ENCODE data around the gene SCMH1. TPM values are rescaled to one million over a fixed set of nuclear protein-coding genes. Genes with fewer than 3 reads are reported as not detected.

The SCMH1 gene
- total RNA-seq, 1 experiment from 2014 or later = 19.4 TPM

DNA sequence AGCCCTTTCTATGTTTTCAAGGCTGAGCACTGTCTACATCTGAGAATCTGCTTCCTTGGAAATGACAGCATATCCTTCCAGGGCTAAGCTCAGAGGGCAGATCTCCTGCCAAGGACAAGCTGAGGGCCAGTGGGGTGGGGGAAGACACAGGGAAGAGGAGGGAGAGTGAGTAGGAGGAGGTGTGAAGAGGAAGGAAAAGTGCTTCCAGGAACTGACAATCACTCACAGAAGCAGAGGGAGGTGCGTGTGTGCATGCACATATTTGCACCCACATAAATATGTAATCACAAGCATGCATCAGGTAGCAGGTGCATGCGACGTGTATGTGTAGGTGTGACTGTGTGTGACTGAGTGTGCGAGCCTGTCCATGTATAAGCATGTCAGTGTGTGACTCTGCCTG is 43.7 kb upstream of the SCMH1 start:
- no peaks in the 10 kb centered on the region for H3K9me3 Mint-ChIP-seq
- ChIA-PET CTCF (interaction anchor here (1.3 to 3.6 kb wide), 4 partner anchors 28 to 137 kb away, joined by 6 to 37 read pairs (median 8); partner anchors contain the start of gene FOXO6), POLR2A (no interaction called here)
- DNase-seq (ENCODE audit: low spot score) (no peak), ATAC-seq (no peak)
- peaks cover 15% of the 10 kb centered on the region for H3K4me1 Mint-ChIP-seq
- H3K27me3 Mint-ChIP-seq (ENCODE audit: low read depth) = peaks cover 38% of the 10 kb centered on the region
- TF ChIP-seq, protein P1, sequence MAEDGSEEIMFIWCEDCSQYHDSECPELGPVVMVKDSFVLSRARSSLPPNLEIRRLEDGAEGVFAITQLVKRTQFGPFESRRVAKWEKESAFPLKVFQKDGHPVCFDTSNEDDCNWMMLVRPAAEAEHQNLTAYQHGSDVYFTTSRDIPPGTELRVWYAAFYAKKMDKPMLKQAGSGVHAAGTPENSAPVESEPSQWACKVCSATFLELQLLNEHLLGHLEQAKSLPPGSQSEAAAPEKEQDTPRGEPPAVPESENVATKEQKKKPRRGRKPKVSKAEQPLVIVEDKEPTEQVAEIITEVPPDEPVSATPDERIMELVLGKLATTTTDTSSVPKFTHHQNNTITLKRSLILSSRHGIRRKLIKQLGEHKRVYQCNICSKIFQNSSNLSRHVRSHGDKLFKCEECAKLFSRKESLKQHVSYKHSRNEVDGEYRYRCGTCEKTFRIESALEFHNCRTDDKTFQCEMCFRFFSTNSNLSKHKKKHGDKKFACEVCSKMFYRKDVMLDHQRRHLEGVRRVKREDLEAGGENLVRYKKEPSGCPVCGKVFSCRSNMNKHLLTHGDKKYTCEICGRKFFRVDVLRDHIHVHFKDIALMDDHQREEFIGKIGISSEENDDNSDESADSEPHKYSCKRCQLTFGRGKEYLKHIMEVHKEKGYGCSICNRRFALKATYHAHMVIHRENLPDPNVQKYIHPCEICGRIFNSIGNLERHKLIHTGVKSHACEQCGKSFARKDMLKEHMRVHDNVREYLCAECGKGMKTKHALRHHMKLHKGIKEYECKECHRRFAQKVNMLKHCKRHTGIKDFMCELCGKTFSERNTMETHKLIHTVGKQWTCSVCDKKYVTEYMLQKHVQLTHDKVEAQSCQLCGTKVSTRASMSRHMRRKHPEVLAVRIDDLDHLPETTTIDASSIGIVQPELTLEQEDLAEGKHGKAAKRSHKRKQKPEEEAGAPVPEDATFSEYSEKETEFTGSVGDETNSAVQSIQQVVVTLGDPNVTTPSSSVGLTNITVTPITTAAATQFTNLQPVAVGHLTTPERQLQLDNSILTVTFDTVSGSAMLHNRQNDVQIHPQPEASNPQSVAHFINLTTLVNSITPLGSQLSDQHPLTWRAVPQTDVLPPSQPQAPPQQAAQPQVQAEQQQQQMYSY (CRISPR knock-in tag; IDR thresholded peaks at IDR 0.05) = no peak
- no peak for TF ChIP-seq ZNF219 (CRISPR knock-in tag; IDR thresholded peaks at IDR 0.05; ENCODE audit: borderline replicate concordance)
- TF ChIP-seq ZNF121 (CRISPR knock-in tag; IDR thresholded peaks at IDR 0.05) = no peak
- TF ChIP-seq NFE2L1 (CRISPR knock-in tag; IDR thresholded peaks at IDR 0.05) = no peak
- no peak for TF ChIP-seq ATF2 (CRISPR knock-in tag; IDR thresholded peaks at IDR 0.05; ENCODE audit: borderline replicate concordance, low read depth)
- TF ChIP-seq NFATC4 (CRISPR knock-in tag; IDR thresholded peaks at IDR 0.05) = no peak
- no peak for TF ChIP-seq ZNF423 (CRISPR knock-in tag; IDR thresholded peaks at IDR 0.05)
- TF ChIP-seq NFYB (CRISPR knock-in tag; conservative IDR thresholded peaks at IDR 0.05; ENCODE audit: low read depth) = no peak
- no peak for TF ChIP-seq FOXK1 (CRISPR knock-in tag; IDR thresholded peaks at IDR 0.05)
- TF ChIP-seq FOXP4 (CRISPR knock-in tag; IDR thresholded peaks at IDR 0.05) = no peak
- TF ChIP-seq, protein P2, sequence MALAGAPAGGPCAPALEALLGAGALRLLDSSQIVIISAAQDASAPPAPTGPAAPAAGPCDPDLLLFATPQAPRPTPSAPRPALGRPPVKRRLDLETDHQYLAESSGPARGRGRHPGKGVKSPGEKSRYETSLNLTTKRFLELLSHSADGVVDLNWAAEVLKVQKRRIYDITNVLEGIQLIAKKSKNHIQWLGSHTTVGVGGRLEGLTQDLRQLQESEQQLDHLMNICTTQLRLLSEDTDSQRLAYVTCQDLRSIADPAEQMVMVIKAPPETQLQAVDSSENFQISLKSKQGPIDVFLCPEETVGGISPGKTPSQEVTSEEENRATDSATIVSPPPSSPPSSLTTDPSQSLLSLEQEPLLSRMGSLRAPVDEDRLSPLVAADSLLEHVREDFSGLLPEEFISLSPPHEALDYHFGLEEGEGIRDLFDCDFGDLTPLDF (CRISPR knock-in tag; IDR thresholded peaks at IDR 0.05) = no peak
- TF ChIP-seq, protein P3, sequence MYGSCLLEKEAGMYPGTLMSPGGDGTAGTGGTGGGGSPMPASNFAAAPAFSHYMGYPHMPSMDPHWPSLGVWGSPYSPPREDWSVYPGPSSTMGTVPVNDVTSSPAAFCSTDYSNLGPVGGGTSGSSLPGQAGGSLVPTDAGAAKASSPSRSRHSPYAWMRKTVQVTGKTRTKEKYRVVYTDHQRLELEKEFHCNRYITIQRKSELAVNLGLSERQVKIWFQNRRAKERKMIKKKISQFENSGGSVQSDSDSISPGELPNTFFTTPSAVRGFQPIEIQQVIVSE (CRISPR knock-in tag; IDR thresholded peaks at IDR 0.05; ENCODE audit: borderline replicate concordance) = no peak
- TF ChIP-seq USF2 (CRISPR knock-in tag; IDR thresholded peaks at IDR 0.05) = no peak
- TF ChIP-seq, protein P4, sequence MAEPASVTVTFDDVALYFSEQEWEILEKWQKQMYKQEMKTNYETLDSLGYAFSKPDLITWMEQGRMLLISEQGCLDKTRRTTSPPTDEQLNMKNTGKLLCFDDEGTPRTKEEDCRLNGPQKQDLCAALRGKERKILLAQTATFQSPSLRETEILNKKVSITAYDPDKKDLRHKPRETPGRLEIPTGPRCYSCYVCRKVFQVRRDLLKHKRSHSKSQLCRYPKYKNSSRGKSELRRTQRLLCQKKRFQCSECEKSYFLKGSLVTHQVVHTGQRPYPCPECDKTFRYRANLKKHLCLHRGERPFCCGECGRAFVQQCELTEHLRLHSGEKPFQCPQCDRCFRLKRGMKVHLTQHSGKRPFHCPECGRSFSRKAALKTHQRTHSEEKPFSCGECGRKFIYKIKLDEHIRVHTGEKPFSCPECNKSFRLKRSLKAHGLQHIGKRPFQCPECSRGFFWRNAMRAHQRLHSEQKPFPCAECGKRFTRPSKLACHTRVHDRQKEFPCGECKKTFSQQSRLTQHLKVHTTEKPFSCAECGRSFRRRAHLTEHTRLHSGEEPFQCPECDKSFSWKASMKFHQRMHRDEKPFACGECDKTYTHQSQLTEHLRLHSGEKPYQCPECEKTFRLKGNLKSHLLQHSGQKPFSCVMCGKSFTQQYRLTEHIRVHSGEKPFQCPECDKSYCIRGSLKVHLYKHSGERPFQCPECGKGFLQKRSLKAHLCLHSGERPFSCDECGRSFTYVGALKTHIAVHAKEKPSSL (CRISPR knock-in tag; conservative IDR thresholded peaks at IDR 0.05) = no peak
- TF ChIP-seq GTF2I (CRISPR knock-in tag; conservative IDR thresholded peaks at IDR 0.05) = no peak
- TF ChIP-seq ZMAT4 (CRISPR knock-in tag; IDR thresholded peaks at IDR 0.05) = no peak
- no peak for TF ChIP-seq SMAD3 (CRISPR knock-in tag; IDR thresholded peaks at IDR 0.05; ENCODE audit: borderline replicate concordance)
- no peak for TF ChIP-seq JAZF1 (CRISPR knock-in tag; IDR thresholded peaks at IDR 0.05)
- TF ChIP-seq, protein P5, sequence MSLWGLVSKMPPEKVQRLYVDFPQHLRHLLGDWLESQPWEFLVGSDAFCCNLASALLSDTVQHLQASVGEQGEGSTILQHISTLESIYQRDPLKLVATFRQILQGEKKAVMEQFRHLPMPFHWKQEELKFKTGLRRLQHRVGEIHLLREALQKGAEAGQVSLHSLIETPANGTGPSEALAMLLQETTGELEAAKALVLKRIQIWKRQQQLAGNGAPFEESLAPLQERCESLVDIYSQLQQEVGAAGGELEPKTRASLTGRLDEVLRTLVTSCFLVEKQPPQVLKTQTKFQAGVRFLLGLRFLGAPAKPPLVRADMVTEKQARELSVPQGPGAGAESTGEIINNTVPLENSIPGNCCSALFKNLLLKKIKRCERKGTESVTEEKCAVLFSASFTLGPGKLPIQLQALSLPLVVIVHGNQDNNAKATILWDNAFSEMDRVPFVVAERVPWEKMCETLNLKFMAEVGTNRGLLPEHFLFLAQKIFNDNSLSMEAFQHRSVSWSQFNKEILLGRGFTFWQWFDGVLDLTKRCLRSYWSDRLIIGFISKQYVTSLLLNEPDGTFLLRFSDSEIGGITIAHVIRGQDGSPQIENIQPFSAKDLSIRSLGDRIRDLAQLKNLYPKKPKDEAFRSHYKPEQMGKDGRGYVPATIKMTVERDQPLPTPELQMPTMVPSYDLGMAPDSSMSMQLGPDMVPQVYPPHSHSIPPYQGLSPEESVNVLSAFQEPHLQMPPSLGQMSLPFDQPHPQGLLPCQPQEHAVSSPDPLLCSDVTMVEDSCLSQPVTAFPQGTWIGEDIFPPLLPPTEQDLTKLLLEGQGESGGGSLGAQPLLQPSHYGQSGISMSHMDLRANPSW (CRISPR knock-in tag; conservative IDR thresholded peaks at IDR 0.05; ENCODE audit: low read depth) = no peak
- H3K36me3 Mint-ChIP-seq = no peaks in the 10 kb centered on the region
- H3K4me3 Mint-ChIP-seq = no peak overlapping the region
- no peak overlapping the region for H3K27ac Mint-ChIP-seq
